PC-9 (cell line): ENCODE results near the gene NR3C1.

Source experiments
- EZH2 ChIP-seq: fragments of 200-600 bp; sonication (generic); IDR thresholded peaks from 2 replicates; pipeline ENCODE4 v1.8.0; 2017; ENCODE audit warnings: antibody characterized with exemption, low read depth
- TF ChIP-seq, protein P1 (sequence below): fragments of 200-600 bp; sonication (generic); conservative IDR thresholded peaks from 2 replicates; pipeline ENCODE4 v1.6.1; 2017; ENCODE audit warnings: mixed run types, antibody characterized with exemption, mild to moderate bottlenecking, moderate library complexity

DNA sequence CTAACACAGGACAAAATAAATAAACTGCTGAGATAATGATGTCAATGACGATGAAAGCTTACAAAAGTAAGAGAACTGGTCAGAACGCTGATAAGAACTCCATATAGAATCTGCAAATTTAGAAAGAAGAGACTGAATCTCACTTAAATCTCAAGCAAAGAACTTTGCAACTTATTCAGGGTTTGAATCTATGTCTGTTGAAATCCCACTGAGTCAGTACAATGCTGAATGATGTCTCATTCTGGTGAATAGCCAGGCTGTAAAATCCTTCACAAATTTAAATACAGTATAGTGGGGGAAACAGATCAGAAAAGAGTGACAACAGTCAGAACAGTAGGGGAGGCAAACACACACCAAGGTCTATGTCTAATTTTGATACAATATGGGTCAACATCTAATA lies 38.9 kb upstream of the NR3C1 start:
- TF ChIP-seq, protein P1, sequence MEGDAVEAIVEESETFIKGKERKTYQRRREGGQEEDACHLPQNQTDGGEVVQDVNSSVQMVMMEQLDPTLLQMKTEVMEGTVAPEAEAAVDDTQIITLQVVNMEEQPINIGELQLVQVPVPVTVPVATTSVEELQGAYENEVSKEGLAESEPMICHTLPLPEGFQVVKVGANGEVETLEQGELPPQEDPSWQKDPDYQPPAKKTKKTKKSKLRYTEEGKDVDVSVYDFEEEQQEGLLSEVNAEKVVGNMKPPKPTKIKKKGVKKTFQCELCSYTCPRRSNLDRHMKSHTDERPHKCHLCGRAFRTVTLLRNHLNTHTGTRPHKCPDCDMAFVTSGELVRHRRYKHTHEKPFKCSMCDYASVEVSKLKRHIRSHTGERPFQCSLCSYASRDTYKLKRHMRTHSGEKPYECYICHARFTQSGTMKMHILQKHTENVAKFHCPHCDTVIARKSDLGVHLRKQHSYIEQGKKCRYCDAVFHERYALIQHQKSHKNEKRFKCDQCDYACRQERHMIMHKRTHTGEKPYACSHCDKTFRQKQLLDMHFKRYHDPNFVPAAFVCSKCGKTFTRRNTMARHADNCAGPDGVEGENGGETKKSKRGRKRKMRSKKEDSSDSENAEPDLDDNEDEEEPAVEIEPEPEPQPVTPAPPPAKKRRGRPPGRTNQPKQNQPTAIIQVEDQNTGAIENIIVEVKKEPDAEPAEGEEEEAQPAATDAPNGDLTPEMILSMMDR = no peak
- no peak for TF ChIP-seq EZH2
